Ascending aorta (tissue), 2 donors: Measurements from ENCODE around the gene CAMK4. TPM values are rescaled to one million over a fixed set of nuclear protein-coding genes. Genes with fewer than 3 reads are reported as not detected.

Source experiments
- DNase-seq, 2 donors: peaks; one replicate each; pipeline ENCODE4 v3.0.0-alpha.2; 2019; ENCODE audit warnings: low spot score in 2 of 2
- H3K27ac ChIP-seq, 2 donors: fragments of 200-600 bp; sonication (generic); one replicate each; pipeline ENCODE4 v1.5.1; 2016 to 2017; ENCODE audit warnings: mild to moderate bottlenecking in 1 of 2
- H3K27me3 ChIP-seq: fragments of 200-600 bp; sonication (generic); one replicate; pipeline ENCODE4 v1.5.1; 2017
- H3K36me3 ChIP-seq, 2 donors: fragments of 200-600 bp; sonication (generic); one replicate each; pipeline ENCODE4 v1.5.1; 2016
- H3K4me1 ChIP-seq, 2 donors: fragments of 200-600 bp; sonication (generic); one replicate each; pipeline ENCODE4 v1.5.1; 2016 to 2017; ENCODE audit warnings: mild to moderate bottlenecking in 1 of 2
- H3K4me3 ChIP-seq, 2 donors: fragments of 200-600 bp; sonication (generic); one replicate each; pipeline ENCODE4 v1.5.1; 2016 to 2017; ENCODE audit warnings: mild to moderate bottlenecking in 1 of 2
- H3K9me3 ChIP-seq, 2 donors: fragments of 200-600 bp; sonication (generic); one replicate each; pipeline ENCODE4 v1.5.1; 2016
- intact Hi-C: fragments of 100-400 bp; cut with DNase I; formaldehyde crosslinking; loops from one replicate; pipeline ENCODE4 v1.15.1; 2023
- total RNA-seq: library from RNA; depleted of rRNA; stranded (reverse); fragments of >200 nt; gene quantifications from one replicate; pipeline ENCODE4 v1.1.0, GENCODE V29; 2016
- TF ChIP-seq, protein P1 (sequence below), 3 experiments: fragments of 200-600 bp in 2 of 3; fragments of 450-650 bp in 1 of 3; sonication (generic) in 2 of 3; IDR thresholded peaks; one replicate each; pipeline ENCODE4 v1.5.1; 2016 to 2019; ENCODE audit warnings: antibody characterized with exemption in 3 of 3, mild to moderate bottlenecking in 1 of 3, moderate library complexity in 1 of 3

The CAMK4 gene
- total RNA-seq, 1 donor from 2014 or later: under 0.01 TPM

DNA sequence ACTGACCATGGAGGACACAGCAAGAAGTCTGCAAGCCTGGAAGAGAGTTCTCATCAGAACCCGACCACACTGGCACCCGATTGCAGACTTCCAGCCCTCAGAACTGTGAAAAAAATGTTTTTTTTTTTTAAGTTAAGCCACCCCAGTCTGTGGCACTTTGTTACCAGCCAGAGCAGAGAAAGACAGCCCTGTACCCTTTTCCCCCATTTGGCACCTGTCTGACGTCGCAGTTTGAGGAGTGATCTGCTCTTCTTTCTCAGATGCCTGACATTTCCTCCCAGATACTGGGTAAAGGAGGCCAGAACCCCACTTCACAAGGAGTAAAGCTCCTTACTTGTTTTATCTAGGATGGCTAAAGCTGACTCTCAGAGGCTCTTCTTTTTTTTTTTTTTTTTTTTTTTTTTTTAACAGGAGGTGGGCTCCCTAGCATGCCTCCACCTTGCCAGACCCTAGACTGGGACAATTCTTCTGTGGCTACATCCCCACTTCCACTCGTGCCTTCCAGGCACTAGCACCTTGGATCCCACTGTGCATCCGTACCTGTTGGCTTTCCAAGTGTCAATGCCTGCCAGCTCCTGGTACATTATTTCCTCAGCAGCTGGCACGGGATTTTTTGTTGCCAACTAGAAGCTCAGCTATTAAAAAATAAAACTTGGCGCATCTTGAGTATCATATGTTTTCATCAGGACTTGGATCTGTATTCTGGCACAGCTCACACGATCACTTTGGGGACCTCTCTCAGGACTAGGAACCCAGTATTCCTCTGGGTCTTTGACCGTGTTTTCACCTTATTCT is 14.4 kb downstream of the CAMK4 start:
- no peak overlapping the region for H3K27ac ChIP-seq
- no peak for DNase-seq
- H3K9me3 ChIP-seq: no peaks in the 10 kb centered on the region
- no peaks in the 10 kb centered on the region for H3K36me3 ChIP-seq
- no peaks in the 10 kb centered on the region for H3K27me3 ChIP-seq
- TF ChIP-seq, protein P1, sequence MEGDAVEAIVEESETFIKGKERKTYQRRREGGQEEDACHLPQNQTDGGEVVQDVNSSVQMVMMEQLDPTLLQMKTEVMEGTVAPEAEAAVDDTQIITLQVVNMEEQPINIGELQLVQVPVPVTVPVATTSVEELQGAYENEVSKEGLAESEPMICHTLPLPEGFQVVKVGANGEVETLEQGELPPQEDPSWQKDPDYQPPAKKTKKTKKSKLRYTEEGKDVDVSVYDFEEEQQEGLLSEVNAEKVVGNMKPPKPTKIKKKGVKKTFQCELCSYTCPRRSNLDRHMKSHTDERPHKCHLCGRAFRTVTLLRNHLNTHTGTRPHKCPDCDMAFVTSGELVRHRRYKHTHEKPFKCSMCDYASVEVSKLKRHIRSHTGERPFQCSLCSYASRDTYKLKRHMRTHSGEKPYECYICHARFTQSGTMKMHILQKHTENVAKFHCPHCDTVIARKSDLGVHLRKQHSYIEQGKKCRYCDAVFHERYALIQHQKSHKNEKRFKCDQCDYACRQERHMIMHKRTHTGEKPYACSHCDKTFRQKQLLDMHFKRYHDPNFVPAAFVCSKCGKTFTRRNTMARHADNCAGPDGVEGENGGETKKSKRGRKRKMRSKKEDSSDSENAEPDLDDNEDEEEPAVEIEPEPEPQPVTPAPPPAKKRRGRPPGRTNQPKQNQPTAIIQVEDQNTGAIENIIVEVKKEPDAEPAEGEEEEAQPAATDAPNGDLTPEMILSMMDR (IDR thresholded peaks at IDR 0.05): no peak
- no peak overlapping the region for H3K4me3 ChIP-seq
- intact Hi-C loops: no loop called here
- no peaks in the 10 kb centered on the region for H3K4me1 ChIP-seq

DNA sequence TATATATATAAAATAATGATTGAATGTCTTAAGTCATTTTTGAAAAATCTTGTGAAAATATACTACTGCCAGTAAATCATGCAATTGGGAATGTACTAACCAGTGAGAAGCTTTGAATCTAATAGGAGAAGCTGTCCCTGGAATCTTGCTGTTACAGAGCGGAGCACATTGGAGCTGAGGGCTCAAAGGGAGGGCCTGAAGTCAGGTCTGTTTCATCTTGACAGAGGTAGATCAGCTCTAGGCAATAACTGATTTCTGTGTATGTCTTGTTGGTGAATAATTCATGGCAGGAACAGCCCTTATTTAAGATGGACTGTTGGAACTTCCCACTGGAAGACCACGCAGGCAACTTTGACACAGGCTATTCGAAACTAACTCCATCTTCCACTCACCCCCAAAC is 17.5 kb downstream of the CAMK4 start:
- Histone ChIP-seq H3K36me3 (no peaks in the 10 kb centered on the region), H3K4me3 (no peak overlapping the region), H3K9me3 (no peaks in the 10 kb centered on the region), H3K27me3 (no peaks in the 10 kb centered on the region), H3K27ac (no peak overlapping the region), H3K4me1 (no peaks in the 10 kb centered on the region)
- TF ChIP-seq, protein P1 (IDR thresholded peaks at IDR 0.05): no peak
- no peak for DNase-seq
- intact Hi-C loops: no loop called here

DNA sequence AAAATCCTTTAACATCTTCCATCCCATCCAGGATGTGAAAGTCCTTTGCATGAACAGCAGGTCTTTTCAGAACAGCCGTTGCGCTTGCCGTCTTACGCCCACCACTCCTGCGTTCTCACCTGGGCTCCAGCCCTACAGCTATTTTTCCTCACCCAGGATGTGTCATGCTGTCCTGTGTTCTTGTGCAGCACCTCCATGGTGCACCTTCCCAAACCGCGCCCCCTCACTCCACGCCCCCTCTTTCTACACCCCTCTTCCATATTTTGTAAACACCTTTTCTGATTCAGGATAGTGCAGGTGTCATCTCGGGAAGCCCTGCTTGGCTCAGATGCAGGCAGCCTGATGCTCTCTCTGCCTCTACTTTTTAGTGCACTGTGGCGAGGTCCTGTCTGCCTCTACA is 18.4 kb downstream of the CAMK4 start:
- no peaks in the 10 kb centered on the region for H3K27me3 ChIP-seq
- DNase-seq: no peak
- H3K4me3 ChIP-seq: no peak overlapping the region
- no peak overlapping the region for H3K27ac ChIP-seq
- no peaks in the 10 kb centered on the region for H3K9me3 ChIP-seq
- TF ChIP-seq, protein P1 (IDR thresholded peaks at IDR 0.05): no peak
- intact Hi-C loops: no loop called here
- H3K36me3 ChIP-seq: no peaks in the 10 kb centered on the region
- H3K4me1 ChIP-seq: no peaks in the 10 kb centered on the region

DNA sequence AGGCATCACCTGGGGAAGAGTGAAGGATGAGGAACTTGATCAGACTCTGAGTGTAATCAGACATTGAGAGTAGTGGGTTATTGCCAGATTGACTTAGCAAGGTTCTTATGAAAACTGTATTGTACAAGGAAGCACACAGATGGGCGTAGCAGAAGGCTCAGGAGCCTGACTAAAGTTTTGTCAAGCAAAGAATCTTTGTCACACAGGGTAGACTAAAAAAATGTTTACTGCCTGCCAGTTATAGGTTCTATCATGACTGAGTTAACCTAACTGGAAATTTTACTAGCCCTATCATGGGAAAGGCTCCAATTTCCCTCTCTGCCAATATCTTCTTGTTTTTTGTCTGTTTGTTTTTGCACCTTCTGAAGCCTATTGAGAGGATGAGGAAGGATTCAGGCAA is 19.1 kb downstream of the CAMK4 start:
- no peak overlapping the region for H3K27ac ChIP-seq
- no peaks in the 10 kb centered on the region for H3K9me3 ChIP-seq
- TF ChIP-seq, protein P1 (IDR thresholded peaks at IDR 0.05): no peak
- intact Hi-C loops: no loop called here
- no peaks in the 10 kb centered on the region for H3K36me3 ChIP-seq
- no peak for DNase-seq
- no peak overlapping the region for H3K4me3 ChIP-seq
- H3K27me3 ChIP-seq: no peaks in the 10 kb centered on the region
- no peaks in the 10 kb centered on the region for H3K4me1 ChIP-seq

DNA sequence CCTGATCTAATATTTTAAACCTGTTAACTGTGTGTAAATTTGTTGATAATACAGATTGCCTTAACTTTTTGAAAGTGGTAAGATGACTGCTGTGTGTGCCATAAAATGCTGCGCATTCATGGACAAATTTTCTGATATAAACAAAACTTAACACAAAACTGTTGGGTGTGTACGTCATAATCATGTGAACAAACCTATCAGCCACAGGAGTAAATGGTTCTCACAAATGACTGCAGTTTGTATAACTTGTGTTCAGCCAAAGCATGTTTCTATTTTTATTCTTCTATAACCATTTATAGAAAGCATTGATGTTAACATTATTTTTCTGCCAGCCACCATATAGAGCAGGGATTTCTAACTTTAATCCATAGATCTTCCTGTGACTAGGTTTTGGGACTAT is 21.5 kb downstream of the CAMK4 start:
- Histone ChIP-seq H3K9me3 (no peaks in the 10 kb centered on the region), H3K27me3 (no peaks in the 10 kb centered on the region), H3K27ac (no peak overlapping the region), H3K4me1 (no peaks in the 10 kb centered on the region), H3K36me3 (no peaks in the 10 kb centered on the region), H3K4me3 (no peak overlapping the region)
- TF ChIP-seq, protein P1 (IDR thresholded peaks at IDR 0.05): no peak
- intact Hi-C loops: no loop called here
- DNase-seq: no peak
